ENCODE measurements around the gene ZC3H18.

The ZC3H18 gene

DNA sequence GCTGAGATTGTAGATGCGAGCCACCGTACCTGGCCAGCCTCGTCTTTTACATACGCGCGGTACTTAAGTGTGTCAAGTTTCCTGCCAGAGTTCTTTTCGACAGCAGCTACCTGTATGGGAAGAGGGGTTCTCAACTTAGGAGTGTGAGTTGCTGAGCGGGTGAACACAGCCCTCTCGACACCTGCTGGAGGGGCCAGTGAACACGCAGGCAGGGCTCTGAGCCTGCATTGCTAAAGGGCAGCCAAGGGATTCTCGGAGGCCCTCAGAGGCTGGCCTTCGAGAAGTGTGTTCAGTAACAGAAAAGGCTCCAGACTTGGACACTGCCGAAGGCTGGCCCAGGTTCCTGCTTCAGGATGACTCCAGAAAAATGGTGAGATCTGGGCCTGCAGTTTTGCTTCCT is 6.1 kb downstream of the ZC3H18 start:
- Mint-ChIP-seq H3K4me1 (ENCODE audit: low read depth) (peaks cover 74% of the 10 kb centered on the region), H3K9me3 (no peaks in the 10 kb centered on the region), H3K27me3 (no peaks in the 10 kb centered on the region), H3K27ac (peak overlapping the region; percentile 55), H3K36me3 (ENCODE audit: low read depth) (peaks cover 94% of the 10 kb centered on the region), H3K4me3 (no peak overlapping the region)
- DNase-seq, result no peak

DNA sequence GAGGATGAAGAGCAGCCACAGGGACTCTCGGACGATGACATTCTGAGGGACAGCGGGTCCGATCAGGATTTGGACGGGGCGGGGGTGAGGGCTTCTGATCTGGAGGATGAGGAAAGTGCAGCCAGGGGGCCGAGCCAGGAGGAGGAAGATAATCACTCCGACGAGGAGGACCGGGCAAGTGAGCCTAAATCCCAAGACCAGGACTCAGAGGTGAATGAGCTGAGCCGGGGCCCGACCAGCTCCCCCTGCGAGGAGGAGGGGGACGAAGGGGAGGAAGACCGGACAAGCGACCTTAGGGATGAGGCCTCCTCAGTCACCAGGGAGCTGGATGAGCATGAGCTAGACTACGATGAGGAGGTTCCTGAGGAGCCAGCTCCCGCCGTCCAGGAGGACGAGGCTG is 7.0 kb downstream of the ZC3H18 start:
- H3K27me3 Mint-ChIP-seq, result no peaks in the 10 kb centered on the region
- H3K4me1 Mint-ChIP-seq (ENCODE audit: low read depth), result peaks cover 70% of the 10 kb centered on the region
- no peak overlapping the region for H3K4me3 Mint-ChIP-seq
- peak overlapping the region; percentile 83 for H3K27ac Mint-ChIP-seq
- no peak for DNase-seq
- H3K36me3 Mint-ChIP-seq (ENCODE audit: low read depth), result peaks cover 93% of the 10 kb centered on the region
- no peaks in the 10 kb centered on the region for H3K9me3 Mint-ChIP-seq

DNA sequence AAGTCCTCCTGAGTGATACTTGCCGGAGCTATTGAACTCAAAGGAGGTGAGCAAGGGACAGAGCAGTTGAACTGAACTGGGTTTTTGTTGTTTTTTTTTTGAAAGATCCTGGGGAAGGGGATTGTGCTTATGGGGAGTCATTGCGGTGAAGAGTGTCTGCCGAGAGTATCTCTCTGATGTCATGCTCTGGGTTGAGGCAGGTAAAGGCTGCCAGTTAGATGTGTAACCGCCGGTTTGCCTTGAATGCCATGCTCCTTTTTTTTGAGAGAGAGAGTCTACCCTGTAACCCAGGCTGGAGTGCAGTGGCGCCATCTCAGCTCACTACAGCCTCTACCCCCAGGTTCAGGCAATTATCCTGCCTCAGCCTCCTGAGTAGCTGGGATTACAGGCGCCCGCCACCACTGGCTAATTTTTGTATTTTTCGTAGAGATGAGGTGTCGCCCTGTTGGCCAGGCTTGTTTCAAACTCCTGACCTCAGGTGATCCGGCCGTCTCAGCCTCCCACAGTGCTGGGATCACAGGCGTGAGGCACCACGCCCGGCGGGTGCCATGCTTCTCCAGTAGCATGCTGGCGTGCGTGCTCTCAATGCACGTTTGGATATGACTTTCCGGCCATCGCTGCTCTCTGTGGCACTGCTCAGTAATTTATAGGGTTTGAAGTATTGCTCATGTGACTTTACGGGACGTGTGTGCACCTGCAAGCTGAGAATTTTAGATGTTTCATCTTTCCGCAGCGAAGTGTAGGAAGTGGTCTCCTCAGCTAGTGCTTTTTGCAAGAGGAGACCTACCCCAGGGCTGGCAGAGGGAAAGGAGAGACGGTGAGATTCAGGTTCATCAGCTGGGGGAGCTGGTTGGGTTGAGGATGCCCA is 8.5 kb downstream of the ZC3H18 start:
- Mint-ChIP-seq H3K27me3 (no peaks in the 10 kb centered on the region), H3K4me1 (ENCODE audit: low read depth) (peaks cover 69% of the 10 kb centered on the region), H3K36me3 (ENCODE audit: low read depth) (peaks cover 93% of the 10 kb centered on the region), H3K4me3 (peak overlapping the region; percentile 41), H3K27ac (peak overlapping the region; percentile 83), H3K9me3 (no peaks in the 10 kb centered on the region)
- no peak for DNase-seq

DNA sequence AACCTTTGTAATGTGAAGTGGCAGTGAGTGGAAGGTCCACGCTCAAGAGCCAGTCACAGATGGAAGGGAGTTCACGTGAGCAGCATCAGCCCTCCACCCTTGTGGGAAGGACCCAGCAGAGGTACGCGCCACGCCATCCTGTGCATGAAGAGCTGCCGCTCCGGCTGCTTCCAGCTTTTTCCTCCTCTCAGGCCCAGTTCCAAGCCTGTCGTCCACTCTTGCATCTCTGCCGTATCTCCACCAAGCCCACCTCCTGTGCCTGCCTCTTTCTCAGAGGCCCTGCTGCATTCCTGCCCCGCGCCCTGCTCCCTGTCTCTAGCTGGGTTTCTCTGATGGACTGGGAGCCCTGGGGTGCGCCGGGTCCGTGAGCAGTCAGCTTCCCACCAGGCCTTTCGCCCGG is 10.2 kb downstream of the ZC3H18 start:
- peak overlapping the region; percentile 37 for H3K27ac Mint-ChIP-seq
- peaks cover 97% of the 10 kb centered on the region for H3K36me3 Mint-ChIP-seq (ENCODE audit: low read depth)
- H3K4me1 Mint-ChIP-seq (ENCODE audit: low read depth), result peaks cover 73% of the 10 kb centered on the region

DNA sequence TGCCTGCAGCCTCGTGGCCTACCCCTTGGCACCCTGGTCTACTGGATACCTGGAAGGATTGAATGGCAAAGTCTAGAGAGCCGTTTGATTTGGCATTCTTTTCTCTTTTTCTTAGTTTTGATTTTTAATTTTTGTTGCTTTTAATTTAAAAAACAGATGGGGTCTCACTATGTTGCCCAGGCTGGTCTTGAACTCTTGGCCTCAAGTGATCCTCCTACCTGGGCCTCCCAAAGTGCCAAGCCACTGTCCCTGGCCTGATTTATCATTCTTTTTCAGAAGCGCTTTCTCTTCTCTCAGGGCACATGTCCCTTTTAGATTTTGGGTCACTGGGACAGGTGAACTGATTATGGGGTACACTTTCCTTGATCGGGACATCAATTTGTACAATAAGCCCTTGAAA is 10.8 kb downstream of the ZC3H18 start:
- H3K27me3 Mint-ChIP-seq, result no peaks in the 10 kb centered on the region
- peaks cover 77% of the 10 kb centered on the region for H3K4me1 Mint-ChIP-seq (ENCODE audit: low read depth)

More for the DNA sequence above, 10.2 kb downstream of the ZC3H18 start:
- DNase-seq, result no peak
- no peaks in the 10 kb centered on the region for H3K27me3 Mint-ChIP-seq
- H3K9me3 Mint-ChIP-seq, result no peaks in the 10 kb centered on the region
- no peak overlapping the region for H3K4me3 Mint-ChIP-seq

DNA sequence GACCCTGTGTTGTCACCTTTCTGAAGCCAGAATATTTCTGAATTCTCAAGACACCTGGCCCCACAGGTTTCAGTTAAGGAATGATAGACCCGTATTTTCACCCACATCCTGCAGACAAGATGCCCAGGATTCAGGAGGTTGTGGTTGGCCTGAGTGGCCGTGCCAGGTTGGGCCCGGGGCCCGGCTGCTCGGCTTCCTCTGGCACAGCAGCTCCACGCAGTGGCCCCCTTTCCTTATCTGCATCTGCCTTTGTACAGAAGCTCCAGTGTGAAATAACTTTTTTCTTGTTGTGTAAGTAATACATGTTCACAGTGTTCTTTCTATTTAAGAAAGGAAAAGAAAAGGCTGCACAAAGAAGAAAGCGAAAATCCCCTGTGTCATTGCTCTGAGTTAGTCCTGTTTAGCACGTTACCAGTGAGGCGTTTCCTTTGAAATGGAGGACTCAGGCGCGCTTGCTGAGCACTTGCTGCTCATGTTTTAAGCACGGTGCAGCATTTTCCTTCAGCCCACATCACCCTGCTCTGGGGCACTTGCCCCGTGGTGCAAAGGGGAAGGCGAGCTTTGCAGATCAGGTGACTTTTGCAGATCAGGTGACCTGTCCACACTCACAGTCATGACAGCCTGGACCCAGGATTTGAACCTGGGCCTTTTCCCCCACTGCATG is 12.8 kb downstream of the ZC3H18 start:
- peaks cover 97% of the 10 kb centered on the region for H3K36me3 Mint-ChIP-seq (ENCODE audit: low read depth)
- no peak overlapping the region for H3K4me3 Mint-ChIP-seq
- peaks cover 63% of the 10 kb centered on the region for H3K4me1 Mint-ChIP-seq (ENCODE audit: low read depth)
- H3K27me3 Mint-ChIP-seq, result no peaks in the 10 kb centered on the region
- DNase-seq, result no peak
- H3K9me3 Mint-ChIP-seq, result no peaks in the 10 kb centered on the region
- H3K27ac Mint-ChIP-seq, result peak overlapping the region; percentile 71

More for the DNA sequence above, 10.8 kb downstream of the ZC3H18 start:
- no peak overlapping the region for H3K4me3 Mint-ChIP-seq
- DNase-seq, result no peak
- peak overlapping the region; percentile 37 for H3K27ac Mint-ChIP-seq
- no peaks in the 10 kb centered on the region for H3K9me3 Mint-ChIP-seq
- H3K36me3 Mint-ChIP-seq (ENCODE audit: low read depth), result peaks cover 97% of the 10 kb centered on the region

DNA sequence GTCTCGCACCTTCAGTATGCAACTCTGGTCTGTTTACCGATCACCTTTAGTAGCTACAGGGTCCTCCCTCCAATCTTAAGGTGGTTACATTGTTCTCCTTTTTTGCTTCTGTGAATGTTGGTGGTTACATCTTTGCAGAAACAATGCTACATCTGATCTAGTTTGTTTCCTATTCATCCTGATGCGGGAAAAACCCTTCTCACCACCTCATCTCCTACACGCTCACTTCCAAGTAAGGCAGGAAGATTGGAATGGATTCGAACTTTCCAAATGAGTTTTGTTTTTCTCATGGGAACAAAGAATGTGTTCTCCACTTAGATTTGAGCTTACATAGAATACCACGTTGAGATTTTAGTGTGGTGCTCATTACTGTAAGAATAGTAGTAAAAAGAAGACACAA is 14.5 kb downstream of the ZC3H18 start:
- DNase-seq, result no peak
- peaks cover 62% of the 10 kb centered on the region for H3K4me1 Mint-ChIP-seq (ENCODE audit: low read depth)
- H3K27ac Mint-ChIP-seq, result peak overlapping the region; percentile 78
- no peak overlapping the region for H3K4me3 Mint-ChIP-seq
- peaks cover 97% of the 10 kb centered on the region for H3K36me3 Mint-ChIP-seq (ENCODE audit: low read depth)
- H3K9me3 Mint-ChIP-seq, result no peaks in the 10 kb centered on the region
- no peaks in the 10 kb centered on the region for H3K27me3 Mint-ChIP-seq

DNA sequence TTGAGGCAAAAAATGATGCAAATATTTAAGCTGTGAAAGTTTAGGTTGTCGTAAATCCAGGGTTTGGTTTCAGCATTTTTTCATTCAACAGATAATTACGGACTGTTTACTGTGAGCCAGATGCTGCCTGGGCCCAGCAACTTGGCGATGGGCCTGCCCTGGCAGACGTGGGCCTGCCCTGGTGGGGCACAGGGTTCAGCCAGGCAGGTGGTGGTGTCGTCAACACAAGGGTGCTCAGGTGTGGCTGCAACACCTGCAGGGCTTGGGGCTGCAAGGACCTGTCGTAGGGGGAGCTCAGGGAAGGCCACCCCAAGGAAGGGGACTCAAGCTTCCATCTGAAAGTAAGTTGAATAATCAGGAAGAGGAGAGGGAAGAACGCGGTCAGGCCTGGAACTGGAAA is 15.1 kb downstream of the ZC3H18 start:
- peaks cover 63% of the 10 kb centered on the region for H3K4me1 Mint-ChIP-seq (ENCODE audit: low read depth)
- no peak overlapping the region for H3K4me3 Mint-ChIP-seq
- peak overlapping the region; percentile 70 for H3K27ac Mint-ChIP-seq
- H3K36me3 Mint-ChIP-seq (ENCODE audit: low read depth), result peaks cover 96% of the 10 kb centered on the region
- H3K9me3 Mint-ChIP-seq, result no peaks in the 10 kb centered on the region
- H3K27me3 Mint-ChIP-seq, result no peaks in the 10 kb centered on the region
- DNase-seq, result no peak

DNA sequence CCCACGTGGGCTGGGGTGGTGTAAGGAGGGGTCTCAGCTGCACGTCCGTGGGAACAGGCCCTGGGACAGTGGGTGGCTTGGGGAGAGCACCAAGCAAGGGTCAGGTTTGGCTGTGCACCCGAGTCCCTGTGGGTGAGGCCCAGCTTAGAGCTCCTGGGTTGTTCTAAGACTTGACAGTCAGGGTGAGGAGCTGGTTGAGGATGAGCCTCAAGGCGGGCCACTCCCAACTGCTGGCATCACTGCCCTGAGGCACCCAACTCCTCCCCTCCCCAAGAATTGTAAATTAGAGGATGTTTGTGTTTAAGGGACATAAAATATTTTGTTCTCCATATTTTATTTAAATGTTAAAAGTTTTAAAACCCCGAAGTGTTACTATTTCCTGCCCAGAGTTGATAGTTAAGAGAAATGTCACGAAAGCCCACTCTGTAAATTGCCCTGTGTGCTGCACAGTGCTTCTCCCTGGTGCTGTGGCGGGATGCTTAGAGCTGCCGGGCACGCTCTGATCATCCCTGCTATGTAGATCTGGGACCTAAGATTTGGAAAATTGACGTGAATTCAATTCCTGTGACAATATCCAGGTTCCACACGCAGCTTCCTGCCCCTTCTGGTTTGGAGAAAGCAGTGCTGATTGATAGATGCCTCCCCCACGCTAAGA is 15.9 kb downstream of the ZC3H18 start:
- no peaks in the 10 kb centered on the region for H3K27me3 Mint-ChIP-seq
- no peak overlapping the region for H3K4me3 Mint-ChIP-seq
- no peaks in the 10 kb centered on the region for H3K9me3 Mint-ChIP-seq
- peaks cover 56% of the 10 kb centered on the region for H3K4me1 Mint-ChIP-seq (ENCODE audit: low read depth)
- peak overlapping the region; percentile 70 for H3K27ac Mint-ChIP-seq
- H3K36me3 Mint-ChIP-seq (ENCODE audit: low read depth), result peaks cover 95% of the 10 kb centered on the region
- no peak for DNase-seq

DNA sequence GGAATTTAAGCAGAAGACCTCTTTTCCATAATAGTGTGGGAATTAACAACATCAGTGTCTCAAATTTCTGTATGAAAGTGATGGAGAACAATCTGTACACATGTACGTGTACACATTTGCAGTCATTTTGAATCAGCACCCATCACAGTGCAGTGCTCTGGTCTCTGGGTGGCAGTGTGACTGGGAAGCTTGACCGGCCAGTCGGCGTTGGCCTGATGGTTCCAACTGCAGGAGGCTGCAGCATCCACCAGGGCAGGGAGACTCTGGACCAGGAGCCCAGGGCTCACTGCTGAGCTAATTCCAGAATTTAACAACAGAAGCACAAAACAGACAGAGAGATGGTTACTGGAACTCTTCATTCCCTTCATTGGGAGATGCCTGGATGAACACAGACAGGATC is 17.9 kb downstream of the ZC3H18 start:
- no peaks in the 10 kb centered on the region for H3K27me3 Mint-ChIP-seq
- H3K9me3 Mint-ChIP-seq, result no peaks in the 10 kb centered on the region
- H3K4me3 Mint-ChIP-seq, result no peak overlapping the region
- no peak for DNase-seq
- H3K4me1 Mint-ChIP-seq (ENCODE audit: low read depth), result peaks cover 56% of the 10 kb centered on the region
- peaks cover 89% of the 10 kb centered on the region for H3K36me3 Mint-ChIP-seq (ENCODE audit: low read depth)
- peak overlapping the region; percentile 82 for H3K27ac Mint-ChIP-seq

DNA sequence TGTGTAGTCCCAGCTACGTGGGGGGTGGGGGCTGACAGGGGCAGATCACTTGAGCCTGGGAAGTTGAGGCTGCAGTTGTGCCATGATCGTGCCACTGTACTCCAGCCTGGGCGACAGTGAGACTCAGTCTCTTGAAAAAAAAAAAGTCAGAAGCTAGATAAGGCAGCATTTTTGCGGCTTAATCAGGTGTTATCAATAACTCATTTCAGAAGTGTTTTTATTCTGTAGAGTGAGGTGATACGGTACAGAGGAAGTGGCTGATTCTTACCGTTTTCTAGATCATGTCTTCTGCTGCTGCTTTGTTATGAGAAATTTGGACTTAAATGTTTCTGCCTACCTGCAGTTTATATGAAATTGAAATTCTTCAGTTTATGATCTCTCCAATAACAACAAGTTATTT is 18.6 kb downstream of the ZC3H18 start:
- Mint-ChIP-seq H3K27ac (peak overlapping the region; percentile 82), H3K4me3 (no peak overlapping the region), H3K4me1 (ENCODE audit: low read depth) (peaks cover 58% of the 10 kb centered on the region), H3K9me3 (no peaks in the 10 kb centered on the region), H3K36me3 (ENCODE audit: low read depth) (peaks cover 89% of the 10 kb centered on the region), H3K27me3 (no peaks in the 10 kb centered on the region)
- no peak for DNase-seq

DNA sequence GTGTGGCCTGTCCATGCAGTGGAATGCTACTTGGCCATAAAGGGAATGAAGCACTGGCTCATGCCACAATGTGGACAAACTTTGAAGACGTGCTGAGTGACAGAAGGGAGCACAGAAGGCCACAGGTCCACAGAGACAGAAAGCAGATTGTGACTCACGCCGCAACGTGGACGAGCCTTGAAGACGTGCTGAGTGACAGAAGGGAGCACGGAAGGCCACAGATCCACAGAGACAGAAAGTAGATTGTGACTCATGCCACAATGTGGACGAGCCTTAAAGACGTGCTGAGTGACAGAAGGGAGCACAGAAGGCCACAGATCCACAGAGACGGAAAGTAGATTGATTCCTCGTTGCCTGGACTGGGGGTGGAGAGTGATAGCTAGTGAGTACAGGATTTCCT is 19.2 kb downstream of the ZC3H18 start:
- H3K4me3 Mint-ChIP-seq, result no peak overlapping the region
- DNase-seq, result no peak
- H3K4me1 Mint-ChIP-seq (ENCODE audit: low read depth), result peaks cover 55% of the 10 kb centered on the region
- no peaks in the 10 kb centered on the region for H3K9me3 Mint-ChIP-seq
- peaks cover 88% of the 10 kb centered on the region for H3K36me3 Mint-ChIP-seq (ENCODE audit: low read depth)
- peak overlapping the region; percentile 73 for H3K27ac Mint-ChIP-seq
- H3K27me3 Mint-ChIP-seq, result no peaks in the 10 kb centered on the region

DNA sequence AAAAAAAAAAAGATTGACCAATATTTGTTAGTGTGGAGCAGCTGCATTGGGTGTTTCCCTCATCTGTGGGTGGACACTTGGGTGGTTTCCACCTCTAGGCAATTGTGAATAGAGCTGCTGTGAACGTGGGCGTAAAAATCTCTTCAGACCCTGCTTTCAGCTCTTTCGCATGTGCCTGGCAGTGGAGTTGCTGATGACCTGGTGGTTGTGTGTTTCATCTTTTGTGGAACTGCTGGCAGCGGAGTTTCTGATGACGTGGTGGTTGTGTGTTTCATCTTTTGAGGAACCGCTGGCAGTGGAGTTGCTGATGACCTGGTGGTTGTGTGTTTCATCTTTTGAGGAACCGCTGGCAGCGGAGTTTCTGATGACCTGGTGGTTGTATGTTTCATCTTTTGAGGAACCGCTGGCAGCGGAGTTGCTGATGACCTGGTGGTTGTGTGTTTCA is 21.4 kb downstream of the ZC3H18 start:
- peak; percentile 48 for DNase-seq
- Mint-ChIP-seq H3K4me3 (peak overlapping the region; percentile 32), H3K4me1 (ENCODE audit: low read depth) (peaks cover 54% of the 10 kb centered on the region), H3K27ac (peak overlapping the region; percentile 87), H3K9me3 (no peaks in the 10 kb centered on the region), H3K36me3 (ENCODE audit: low read depth) (peaks cover 81% of the 10 kb centered on the region), H3K27me3 (no peaks in the 10 kb centered on the region)

DNA sequence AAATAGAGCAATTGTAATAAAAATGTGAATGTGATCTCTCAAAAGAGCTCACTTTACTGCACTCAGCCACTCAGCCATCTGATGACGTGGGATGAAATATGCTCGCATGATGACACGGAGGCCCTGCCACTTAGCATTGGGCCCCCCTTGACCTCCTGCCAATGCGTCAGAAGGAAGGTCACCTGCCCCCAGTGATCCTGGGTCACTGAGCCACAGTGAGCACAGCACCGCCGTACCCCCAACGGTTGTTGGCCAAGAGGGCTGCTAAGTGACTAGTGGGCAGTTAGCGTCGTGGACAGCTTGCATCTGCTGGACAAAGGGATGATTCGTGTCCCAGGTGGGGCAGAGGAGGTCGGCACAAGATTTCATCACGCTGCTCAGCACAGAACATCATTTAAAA is 22.9 kb downstream of the ZC3H18 start:
- Mint-ChIP-seq H3K36me3 (ENCODE audit: low read depth) (peaks cover 78% of the 10 kb centered on the region), H3K4me3 (no peak overlapping the region)

DNA sequence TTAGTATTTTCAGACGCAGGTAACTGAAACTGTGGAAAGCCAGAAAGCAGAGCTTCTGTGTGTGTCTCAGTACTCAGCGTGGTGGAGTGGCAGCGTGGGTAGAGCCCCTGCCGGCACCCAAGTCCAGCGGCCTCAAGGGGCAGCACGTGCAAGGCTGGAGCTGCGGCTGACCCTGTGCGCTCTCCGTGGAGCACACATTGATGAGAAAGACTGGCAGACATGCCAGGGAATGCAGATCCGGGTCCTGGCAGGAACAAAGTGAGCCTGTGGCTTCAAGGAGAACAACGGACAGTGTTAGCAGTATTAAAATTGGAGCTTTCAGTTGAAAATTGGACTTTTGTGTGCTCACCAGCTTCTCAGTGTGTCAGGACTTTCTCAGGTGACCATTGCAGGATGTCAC is 23.3 kb downstream of the ZC3H18 start:
- Mint-ChIP-seq H3K27ac (no peak overlapping the region), H3K36me3 (ENCODE audit: low read depth) (peaks cover 78% of the 10 kb centered on the region), H3K27me3 (no peaks in the 10 kb centered on the region), H3K4me3 (no peak overlapping the region), H3K4me1 (ENCODE audit: low read depth) (peaks cover 49% of the 10 kb centered on the region), H3K9me3 (no peaks in the 10 kb centered on the region)
- DNase-seq, result no peak

More for the DNA sequence above, 22.9 kb downstream of the ZC3H18 start:
- peaks cover 53% of the 10 kb centered on the region for H3K4me1 Mint-ChIP-seq (ENCODE audit: low read depth)
- no peaks in the 10 kb centered on the region for H3K27me3 Mint-ChIP-seq
- no peak for DNase-seq
- H3K27ac Mint-ChIP-seq, result no peak overlapping the region
- no peaks in the 10 kb centered on the region for H3K9me3 Mint-ChIP-seq

Data from activated T-cell treated with anti-CD3 and anti-CD28 coated beads, Interleukin-2, amount 50 U/mL, for 24 hours (primary cell).